Skin of body (tissue), 2 donors: ENCODE data around the gene RANBP6. TPM values are rescaled to one million over a fixed set of nuclear protein-coding genes. Genes with fewer than 3 reads are reported as not detected.
A peak's percentile ranks its signal among the peaks of the same experiment; 100 is the strongest.
"Not testable (repeated sequence)": the region's sequence is repeated elsewhere in the genome, so short reads cannot be mapped to it uniquely, and the experiment has no call there.

ENCODE experiments used
- DNase-seq: peaks from one replicate; lab custom pipeline; 2025; lab: John Stamatoyannopoulos, UW
- total RNA-seq: library from RNA; depleted of rRNA; stranded (reverse); fragments of >200 nt; gene quantifications from one replicate; pipeline ENCODE4 v1.2.3, GENCODE V29; 2014

RANBP6 gene
- total RNA-seq: 27.2 TPM

DNA sequence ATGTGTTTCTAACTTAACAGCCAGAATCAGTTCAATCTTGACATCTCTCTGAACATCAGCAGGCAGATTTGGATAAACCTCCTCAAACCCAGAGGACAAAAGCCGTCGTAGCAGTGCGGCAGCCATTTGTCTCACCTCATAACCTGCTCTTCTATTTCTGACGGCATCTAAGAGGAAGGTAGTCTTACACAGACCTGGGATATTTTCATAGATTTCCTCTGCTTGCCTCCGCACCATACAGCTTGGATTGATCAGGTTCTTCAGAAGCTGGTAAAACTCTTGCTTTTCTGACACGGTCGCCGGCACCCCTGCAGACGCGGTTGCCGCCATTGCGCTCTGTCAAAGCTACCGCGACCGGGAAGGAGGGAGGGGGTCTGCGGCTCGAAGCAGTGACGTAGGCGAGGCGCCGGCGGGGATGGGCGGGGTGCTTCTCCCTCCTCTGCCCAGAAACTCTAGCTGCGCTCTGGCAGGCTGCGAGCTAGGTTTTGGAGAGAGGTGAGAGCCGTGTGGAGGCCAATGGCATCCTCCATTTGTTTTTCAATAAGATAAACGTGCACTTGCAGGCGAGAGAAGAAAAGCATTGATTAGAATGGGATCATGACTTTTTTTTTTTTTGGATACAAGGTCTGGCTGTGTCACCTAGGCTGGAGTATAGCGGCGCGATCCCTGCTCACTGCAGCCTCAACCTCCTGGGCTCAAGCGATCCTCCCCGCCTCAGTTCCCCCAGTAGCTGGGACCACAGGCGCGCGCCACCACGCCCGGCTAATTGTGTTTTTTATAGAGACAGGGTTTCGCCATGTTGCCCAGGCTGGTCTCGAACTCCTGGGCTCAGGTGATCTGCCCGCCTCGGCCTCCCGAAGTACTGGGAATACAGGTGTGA lies at the start of gene RANBP6:
Gene RANBP6, minus strand, starts transcription at position 347 of the 880 bp plus-strand sequence. Its CDS starts 17 bp downstream, at position 330.
- DNase-seq: peak; percentile 90

DNA sequence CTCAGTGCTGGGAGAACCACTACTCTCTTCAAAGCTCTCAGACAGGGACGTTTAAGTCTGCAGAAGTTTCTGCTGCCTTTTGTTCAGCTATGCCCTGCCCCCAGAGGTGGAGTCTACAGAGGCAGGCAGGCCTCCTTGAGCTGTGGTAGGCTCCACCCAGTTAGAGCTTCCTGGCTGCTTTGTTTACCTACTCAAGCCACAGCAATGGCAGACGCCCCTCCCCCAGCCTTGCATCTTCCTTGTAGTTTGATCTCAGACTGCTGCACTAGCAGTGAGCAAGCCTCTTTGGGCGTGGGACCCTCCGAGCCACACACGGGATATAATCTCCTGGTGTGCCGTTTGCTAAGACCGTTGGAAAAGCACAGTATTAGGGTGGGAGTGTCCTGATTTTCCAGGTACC lies 47.7 kb upstream of the RANBP6 start:
- DNase-seq: not testable (repeated sequence)

DNA sequence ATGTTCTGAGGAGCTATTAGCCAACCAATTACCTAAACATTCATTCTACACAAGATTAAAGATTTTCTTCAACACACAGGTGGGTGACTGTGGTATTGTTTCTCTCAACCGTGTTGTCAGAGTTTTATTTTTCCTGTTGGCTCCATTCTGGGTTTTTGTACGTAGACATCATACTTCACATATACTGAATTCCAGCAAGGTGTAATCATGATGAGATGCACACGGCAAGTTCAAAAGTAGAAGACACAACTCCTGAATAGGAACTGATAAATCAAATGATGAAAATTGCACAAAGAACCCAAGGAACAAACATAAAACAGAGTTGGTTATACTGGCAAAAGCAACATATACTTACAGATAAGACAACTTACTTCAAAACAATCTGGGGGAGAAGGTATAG lies 40.2 kb upstream of the RANBP6 start:
- no peak for DNase-seq

DNA sequence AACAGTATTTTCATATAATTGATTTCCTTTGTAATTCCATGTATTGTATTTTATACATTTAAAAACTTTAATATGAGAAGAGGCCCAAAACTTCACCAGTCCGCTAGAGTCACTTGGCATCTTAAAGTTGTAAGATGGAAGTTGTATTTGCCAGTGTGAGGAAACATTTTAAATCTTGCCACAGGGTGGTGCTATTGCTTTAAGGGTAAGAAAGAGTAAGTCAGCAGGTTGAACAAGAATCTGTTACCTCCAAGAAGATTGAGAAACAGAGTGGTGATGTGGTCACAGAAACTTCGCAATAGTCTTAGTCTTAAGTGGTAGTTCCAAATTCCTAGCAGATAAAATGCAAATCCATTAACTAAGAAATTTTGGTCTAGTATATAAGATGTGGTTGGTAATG lies 39.8 kb upstream of the RANBP6 start:
- no peak for DNase-seq

DNA sequence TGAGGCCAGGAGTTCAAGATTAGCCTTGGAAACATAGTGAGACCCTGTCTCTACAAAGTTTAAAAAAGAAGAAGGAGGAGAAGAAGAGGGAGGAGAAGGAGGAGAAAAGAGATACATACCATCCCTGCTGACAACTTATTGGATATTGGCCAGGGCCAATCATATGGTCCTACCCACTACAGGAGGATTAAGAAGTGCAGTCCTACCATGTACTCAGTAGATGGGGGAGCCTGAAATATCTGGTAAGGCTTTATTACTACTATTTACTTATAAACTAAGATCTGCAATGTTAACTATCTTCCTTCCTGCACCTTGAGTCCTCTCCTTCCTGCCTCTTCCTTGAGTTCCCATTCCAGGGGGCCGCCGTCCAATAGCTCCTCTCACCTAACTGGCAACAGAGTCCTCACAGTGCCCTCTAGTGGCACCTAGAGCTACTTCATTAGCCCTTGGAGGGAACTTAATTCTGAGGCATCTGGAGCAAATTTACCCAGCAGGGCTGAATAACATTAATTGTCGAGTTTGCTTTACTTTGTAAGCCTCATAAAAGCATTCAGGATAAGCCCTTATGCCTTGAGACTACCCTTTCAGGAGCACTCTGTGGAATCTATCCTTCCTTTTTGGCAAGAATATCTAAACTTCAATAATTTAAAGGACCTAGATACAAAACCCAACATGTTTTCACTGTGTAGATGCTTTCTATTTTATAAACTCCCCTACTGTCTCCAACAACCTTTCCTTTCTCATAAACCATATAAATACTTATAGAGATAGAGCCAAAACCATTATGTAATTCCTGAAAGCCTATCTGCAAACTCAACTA lies 39.1 kb upstream of the RANBP6 start:
- DNase-seq: peak; percentile 9

DNA sequence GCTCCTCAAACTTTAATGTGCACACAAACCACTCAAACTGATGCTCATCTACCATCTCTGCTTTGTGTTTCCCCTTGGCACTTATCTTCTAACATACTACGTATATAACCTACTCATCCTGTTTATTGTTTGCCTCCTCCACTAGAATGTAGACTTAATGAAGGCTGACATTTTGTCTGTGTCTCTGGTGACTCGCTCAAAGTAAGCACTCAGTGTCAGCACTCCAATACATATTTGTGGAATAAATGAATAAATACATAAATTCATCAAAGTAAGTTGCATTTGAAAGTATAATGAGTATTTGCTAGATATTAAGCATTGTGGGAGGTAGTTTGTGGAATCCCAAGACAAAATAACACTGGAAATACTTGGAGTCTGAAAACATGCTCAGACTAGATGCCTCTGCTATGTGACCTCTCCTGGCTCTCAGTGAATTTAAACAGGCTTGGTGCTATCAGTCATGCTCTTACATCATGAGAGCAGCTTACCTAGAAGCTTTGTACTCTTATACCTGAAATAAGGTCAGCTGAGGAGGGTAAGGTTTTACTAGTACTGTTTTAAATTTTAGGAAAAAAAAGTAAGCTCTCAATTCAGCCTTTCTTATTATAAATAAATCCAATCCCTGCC lies 37.0 kb upstream of the RANBP6 start:
- DNase-seq: no peak

DNA sequence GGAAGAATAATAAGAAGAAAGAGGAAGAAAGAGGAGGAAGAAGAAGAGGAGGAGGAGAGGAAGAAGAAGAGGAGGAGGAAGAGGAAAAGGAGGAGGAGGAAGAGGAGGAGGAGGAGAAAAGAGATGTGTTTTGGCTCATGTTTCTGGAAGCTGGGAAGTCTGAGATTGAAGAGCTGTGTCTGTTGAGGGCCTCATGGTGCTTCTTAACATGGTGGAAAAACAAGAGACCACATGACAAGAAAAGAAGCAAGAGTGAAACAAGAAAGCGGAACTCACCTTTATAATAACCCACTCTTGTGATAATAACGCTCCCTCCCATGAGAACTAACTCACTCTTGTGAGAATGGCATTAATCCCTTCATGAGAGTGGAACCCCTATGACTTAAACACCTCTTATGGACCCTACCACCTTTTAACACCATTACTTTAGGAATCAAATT lies 36.1 kb upstream of the RANBP6 start:
- no peak for DNase-seq

DNA sequence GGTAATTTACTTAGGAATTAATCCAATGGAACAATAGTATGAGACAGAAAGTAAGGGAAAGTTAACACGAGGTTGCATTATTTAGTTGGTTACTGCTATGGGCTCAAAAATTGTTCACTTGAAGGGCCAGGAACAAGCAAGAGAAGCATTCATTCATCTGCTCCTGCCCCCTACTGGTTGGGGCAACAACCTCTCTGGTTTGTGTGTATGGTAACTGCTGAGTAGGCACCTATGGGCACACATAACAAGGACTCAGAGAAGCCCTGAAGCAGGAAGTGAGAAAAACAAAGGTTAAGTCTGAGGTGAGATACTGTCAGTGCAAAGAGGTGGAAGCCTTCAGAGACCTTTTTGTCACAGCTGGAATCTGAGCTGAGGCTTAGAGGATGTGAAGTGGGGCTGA lies 34.4 kb upstream of the RANBP6 start:
- DNase-seq: no peak

DNA sequence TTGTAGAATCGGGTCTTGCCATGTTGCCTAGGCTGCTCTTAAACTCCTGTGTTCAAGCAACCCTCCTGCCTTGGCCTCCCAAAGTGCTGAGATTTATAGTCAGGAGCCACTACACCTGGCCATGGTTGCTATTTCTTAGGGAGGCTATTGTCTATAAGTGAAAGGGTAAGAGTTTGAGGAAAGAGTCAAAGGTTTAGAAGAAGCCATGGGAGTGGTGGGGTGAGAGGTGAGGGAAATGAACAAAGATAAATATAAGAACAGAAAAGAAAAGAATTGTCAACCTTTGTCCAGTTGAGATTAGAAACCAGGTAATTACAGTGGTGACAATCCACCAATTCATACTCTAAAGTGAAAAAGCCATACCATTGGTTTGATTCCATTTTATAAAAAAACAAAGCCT lies 32.6 kb upstream of the RANBP6 start:
- DNase-seq: no peak

DNA sequence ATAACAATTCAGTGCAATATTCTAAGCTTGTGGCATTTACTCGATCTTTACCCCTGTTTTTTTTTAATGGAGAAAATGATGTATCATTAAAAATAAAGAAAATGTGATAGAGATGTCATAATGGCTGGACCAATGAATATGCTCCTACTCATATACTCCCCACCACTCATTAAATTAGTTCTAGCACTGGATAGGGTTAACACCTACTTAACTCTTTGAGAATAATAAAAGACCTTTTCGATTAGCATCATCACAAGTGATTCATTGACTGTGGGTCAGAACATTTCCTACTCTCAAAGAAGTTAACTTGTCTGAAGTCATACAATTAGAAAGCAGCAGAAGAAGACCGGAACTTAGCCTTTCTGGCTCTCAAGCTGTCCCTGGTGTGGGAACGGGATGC lies 31.6 kb upstream of the RANBP6 start:
- DNase-seq: no peak

DNA sequence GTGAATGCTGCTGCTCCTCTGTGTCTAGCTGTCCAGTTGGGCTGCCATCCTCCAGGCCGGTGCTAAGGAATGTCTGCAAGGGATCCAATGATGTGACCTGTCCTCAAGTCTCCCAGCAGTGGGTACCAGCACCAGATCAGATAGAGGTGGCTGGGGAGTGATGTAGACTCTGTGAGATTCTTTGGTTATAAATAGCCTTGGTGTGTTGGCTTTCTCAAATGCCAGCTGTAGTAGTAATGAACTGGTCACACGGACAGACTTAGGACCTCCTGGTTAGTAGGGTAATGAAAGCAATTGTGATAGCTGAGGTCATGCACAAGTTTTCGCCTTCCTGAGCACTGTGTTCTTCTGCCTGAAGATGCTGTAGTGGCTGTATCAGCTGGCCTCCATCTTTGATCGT lies 29.9 kb upstream of the RANBP6 start:
- no peak for DNase-seq

DNA sequence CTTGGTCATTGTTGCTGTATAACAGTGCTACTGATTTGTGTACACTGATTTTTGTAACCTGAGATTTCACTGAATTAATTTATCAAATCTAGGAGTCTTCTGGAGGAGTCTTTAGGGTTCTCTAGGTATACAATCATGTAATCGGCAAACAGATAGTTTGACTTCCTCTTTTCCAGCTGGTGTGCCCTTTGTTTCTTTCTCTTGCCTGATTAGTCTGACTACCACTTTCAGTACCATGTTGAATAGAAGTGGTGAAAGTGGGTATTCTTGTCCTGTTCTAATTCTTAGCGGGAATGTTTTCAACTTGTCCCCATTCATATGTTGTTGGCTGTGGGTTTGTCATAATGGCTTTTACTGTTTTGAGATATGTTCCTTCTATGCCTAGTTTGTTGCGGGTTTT lies 24.7 kb upstream of the RANBP6 start:
- no peak for DNase-seq

DNA sequence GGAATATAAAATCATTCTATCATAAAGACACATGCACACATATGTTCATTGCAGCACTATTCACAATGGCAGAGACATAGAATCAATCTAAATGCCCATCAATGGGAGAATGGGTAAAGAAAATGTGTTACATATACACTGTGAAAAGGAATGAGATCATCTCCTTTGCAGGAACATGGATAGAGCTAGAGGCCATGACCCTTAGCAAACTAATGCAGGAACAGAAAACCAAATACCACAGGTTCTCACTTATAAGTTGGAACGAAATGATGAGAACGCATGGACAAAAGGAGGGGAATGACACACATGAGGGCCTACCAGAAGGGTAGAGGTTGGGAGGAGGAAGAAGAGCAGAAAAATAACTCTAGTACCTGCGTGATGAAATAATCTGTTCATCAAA lies 21.0 kb upstream of the RANBP6 start:
- no peak for DNase-seq

DNA sequence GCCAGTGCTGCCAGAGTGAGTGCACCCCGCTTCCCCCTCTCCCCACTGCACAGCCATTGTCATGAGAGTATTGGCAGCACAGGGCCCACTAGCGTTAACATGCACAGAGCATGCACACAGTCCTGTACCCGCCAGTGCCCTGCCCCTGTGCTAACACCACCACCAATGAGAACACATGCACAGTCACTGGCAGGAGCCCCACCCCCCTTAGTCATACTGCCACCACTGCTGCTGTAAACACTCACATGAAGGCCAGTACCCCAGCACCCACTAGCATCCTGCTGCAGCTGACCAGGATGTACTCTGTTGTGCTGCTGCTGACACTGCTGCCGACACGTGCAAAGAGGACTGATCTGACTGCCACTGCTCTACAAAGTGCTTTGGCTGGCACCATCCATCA lies 19.5 kb upstream of the RANBP6 start:
- no peak for DNase-seq

DNA sequence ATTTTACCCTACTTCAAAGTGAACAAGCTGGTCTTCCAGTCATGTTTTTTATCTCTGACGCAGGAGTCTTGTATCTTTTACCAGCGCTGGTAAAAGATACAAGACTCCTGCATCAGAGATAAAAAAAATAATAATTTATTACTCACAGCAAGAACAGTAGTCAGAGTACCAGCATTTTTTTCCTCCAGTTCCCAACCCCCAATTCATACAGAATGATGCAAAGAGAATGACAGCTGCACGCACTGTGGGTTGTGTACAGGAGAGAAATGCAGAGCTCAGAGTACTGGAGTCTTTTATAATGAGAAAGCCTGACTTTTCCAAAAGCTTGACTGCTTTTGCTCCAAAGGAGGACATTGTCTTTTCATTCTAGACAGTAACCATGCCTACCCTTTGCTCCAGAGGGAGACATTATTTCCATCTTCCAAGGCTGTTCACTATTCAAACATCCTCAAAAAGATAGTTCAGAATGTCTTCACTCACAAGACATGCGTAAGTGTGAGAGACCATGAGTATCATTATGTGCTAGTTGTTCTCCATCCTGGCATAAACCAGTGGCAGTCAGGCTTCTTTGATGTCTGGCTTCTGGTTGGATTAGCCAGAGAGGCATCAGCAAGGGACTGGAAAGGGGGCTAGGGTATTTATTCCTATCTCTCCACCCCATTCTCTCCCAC lies 14.3 kb upstream of the RANBP6 start:
- no peak for DNase-seq

DNA sequence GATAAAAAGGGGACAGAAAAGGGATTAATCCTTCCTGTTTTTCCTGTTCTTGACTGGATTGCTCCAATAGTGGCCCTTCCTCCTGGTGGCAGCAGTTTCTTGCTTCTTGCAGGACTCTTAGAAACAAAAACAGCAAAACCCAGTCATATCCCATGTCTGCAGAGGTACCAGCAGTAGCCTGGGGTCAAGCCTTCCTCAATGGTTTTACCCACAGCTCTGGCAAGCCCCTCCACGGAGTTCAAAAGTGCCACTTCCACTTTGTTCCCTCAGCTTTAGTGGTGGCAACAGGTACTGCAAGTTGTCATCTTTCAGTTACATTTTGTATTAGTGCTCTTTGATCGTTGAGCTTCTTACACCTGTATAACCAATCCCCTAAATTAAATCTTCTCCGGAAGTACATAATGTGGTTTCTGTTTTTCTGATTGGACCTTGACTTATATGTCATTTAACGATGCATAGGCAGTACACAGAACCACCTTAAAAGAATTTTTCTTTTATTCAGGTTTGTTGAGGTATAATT lies 8.7 kb upstream of the RANBP6 start:
- DNase-seq: no peak

DNA sequence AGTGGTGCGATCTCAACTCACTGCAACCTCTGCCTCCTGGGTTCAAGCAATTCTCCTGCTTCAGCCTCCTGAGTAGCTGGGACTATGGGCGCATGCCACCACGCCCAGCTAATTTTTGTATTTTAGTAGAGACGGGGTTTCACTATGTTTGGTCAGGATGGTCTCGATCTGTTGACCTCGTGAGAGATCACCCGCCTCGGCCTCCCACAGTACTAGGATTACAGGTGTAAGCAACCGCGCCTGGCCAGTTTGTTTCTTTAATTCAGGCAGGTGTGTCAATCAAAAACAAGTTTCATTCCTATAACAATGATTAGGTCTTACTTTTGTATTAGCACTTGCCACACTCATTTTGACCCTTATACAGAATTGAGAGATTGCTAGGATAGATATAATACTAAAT lies 1.6 kb upstream of the RANBP6 start:
- DNase-seq: not testable (repeated sequence)

DNA sequence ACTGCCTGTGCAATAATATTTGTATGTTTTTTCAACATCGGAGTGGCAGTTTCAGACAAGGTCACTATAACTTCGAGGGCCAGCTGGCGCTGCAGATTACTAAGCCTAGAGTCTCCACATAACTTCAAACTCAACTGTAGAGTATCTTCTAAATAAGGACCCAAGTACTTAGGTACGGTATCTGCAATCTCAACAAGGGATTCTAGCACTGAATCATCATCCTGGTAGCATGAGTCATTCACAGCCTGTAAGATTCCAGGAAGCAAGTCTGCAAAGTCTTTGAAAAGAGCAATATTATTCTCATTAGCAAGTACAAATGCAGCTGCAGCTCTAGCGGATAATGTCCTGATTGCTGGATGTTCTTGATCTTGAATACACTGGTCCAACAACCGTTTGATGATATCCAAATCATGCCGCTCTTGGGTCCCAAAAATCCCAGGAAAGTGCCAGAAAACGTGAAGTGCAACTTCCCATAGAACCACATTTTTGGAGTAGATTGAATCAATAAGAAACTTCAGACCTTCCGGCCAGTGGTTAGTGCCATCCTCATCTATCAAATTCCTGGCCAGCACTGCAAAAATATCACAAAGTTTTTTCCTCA lies 654 bp downstream of the RANBP6 start:
- DNase-seq: no peak

DNA sequence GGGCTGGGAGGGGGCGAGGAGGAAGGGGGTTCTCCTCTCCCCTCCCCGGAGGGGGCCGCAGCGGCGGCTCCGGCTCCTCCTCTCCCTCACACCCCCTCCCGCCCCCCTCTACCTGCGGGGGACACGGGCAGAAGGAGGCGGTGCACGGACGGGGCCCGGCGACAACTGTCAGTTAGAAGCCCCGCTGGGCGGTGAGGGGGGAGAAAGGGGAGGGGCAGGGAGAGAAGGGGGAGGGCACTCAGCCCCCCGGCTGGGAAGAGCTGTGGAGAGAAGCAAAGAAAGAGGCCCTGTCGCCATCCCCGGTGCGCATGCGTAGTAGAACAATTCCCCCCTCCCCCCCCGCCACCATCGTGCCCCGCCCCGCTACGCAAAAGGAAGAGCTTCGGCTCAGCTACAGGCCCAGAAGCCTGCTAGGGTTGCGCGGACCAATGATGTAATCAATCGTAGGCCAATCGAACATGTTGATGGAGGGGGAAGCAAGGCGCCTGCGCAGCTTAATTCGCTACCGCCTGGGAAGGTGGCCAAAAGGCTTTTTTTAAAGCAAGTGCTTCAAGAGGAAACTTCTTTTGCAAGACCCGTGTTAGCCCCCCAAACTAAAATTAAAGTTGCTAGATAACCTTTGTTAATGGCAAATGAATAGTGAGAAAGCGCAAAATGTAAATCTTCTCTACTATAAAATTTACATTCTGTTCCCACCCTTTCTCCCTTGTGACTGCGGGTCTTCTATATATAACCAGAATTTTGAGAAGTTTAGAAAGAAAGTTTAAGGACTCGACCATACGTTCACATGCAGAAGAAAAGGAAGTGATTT lies 7.0 kb downstream of the RANBP6 start:
- DNase-seq: peak; percentile 99

DNA sequence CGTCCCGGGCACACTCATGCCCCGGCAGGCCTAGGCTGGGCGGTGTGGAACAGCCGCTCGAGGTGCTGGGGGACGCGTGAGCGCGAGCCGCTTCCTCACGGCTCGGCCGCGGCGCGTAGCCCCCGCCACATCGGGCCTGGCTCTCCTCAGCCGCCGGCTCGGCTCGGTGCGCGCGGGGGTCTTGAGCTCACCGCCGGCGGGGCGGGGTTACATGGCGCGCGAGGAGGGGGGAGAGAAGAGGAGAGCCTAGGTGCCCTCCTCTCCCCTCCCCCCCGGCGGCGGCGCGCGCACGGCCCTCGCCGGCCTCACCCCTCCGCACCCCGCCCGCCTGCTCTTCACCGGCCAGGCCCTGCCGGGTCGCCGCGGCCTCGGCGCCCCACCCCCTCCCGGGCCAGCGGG lies 7.7 kb downstream of the RANBP6 start:
- peak; percentile 61 for DNase-seq
